Activated CD8-positive, alpha-beta memory T cell treated with anti-CD3 and anti-CD28 coated beads for 48 hours (primary cell): ENCODE results near the gene RABGAP1.

Source experiments
- DNase-seq, 3 experiments: peaks; one replicate each; pipeline ENCODE4 v3.0.0-alpha.2; 2020; ENCODE audit warnings: low read depth in 2 of 3, low spot score in 2 of 3

RABGAP1 gene

GRCh38 chr9:123108976-123109375, 168.2 kb downstream of the RABGAP1 start:
- no peak for DNase-seq

GRCh38 chr9:123109540-123110279, 168.9 kb downstream of the RABGAP1 start:
- DNase-seq = no peak

GRCh38 chr9:123111427-123112014, 170.7 kb downstream of the RABGAP1 start:
- no peak for DNase-seq

GRCh38 chr9:123112015-123112975, 171.5 kb downstream of the RABGAP1 start:
- DNase-seq = no peak

- no peak for DNase-seq
Observed at GRCh38 chr9:123113185-123113584, 172.4 kb downstream of the RABGAP1 start.

- no peak for DNase-seq
Observed at GRCh38 chr9:123115146-123115913, 174.5 kb downstream of the RABGAP1 start.

- DNase-seq = no peak
Observed at GRCh38 chr9:123116036-123116435, 175.2 kb downstream of the RABGAP1 start.

GRCh38 chr9:123119566-123119965, 178.7 kb downstream of the RABGAP1 start:
- DNase-seq = no peak

- DNase-seq = no peak
Observed at GRCh38 chr9:123120131-123120530, 179.3 kb downstream of the RABGAP1 start.

- DNase-seq = no peak
Observed at GRCh38 chr9:123120953-123121352, 180.1 kb downstream of the RABGAP1 start.

- no peak for DNase-seq
Observed at GRCh38 chr9:123121457-123121856, 180.6 kb downstream of the RABGAP1 start.

GRCh38 chr9:123127512-123128075, 186.8 kb downstream of the RABGAP1 start:
- no peak for DNase-seq

GRCh38 chr9:123128591-123128990, 187.8 kb downstream of the RABGAP1 start:
- no peak for DNase-seq

GRCh38 chr9:123129423-123129822, 188.6 kb downstream of the RABGAP1 start:
- no peak for DNase-seq

GRCh38 chr9:123131258-123131657, 190.4 kb downstream of the RABGAP1 start:
- DNase-seq = no peak

GRCh38 chr9:123131993-123132392, 191.2 kb downstream of the RABGAP1 start:
- DNase-seq = no peak

- DNase-seq = no peak
Observed at GRCh38 chr9:123132696-123133095, 191.9 kb downstream of the RABGAP1 start.

- DNase-seq = no peak
Observed at GRCh38 chr9:123135430-123135829, 194.6 kb downstream of the RABGAP1 start.

- no peak for DNase-seq
Observed at GRCh38 chr9:123138163-123138562, 197.3 kb downstream of the RABGAP1 start.

- no peak for DNase-seq
Observed at GRCh38 chr9:123149067-123149466, 208.2 kb downstream of the RABGAP1 start.
